Liver (tissue), 9 donors: ENCODE data around the gene NR4A1. TPM values are rescaled to one million over a fixed set of nuclear protein-coding genes. Genes with fewer than 3 reads are reported as not detected.

Source experiments
- DNase-seq: peaks from one replicate; pipeline ENCODE4 v3.0.0-alpha.2; 2017; ENCODE audit warnings: low spot score
- H3K27ac ChIP-seq, 2 donors: one replicate each; pipeline ENCODE4 v1.7.0; 2013; ENCODE audit warnings: inconsistent platforms in 2 of 2, low read length in 2 of 2, control low read depth in 1 of 2, low read depth in 1 of 2, mild to moderate bottlenecking in 1 of 2
- H3K27me3 ChIP-seq, 4 donors: one replicate each; pipeline versions ENCODE4 v1.6.1 to v1.7.0; 2013; ENCODE audit warnings: low read length in 3 of 4, inconsistent platforms in 1 of 4, mild to moderate bottlenecking in 1 of 4, moderate library complexity in 1 of 4; ENCODE audit not compliant: control insufficient read depth in 4 of 4, insufficient read depth in 4 of 4
- H3K36me3 ChIP-seq, 4 donors: one replicate each; pipeline versions ENCODE4 v1.6.1 to v1.7.0; 2013; ENCODE audit warnings: low read length in 3 of 4, mild to moderate bottlenecking in 3 of 4, low read depth in 1 of 4, moderate library complexity in 1 of 4; ENCODE audit not compliant: control insufficient read depth in 4 of 4, insufficient read depth in 3 of 4
- H3K4me1 ChIP-seq, 4 donors: one replicate each; pipeline versions ENCODE4 v1.6.1 to v1.7.0; 2013; ENCODE audit warnings: low read length in 3 of 4, mild to moderate bottlenecking in 3 of 4, moderate library complexity in 1 of 4; ENCODE audit not compliant: control insufficient read depth in 4 of 4, insufficient read depth in 4 of 4
- H3K4me3 ChIP-seq, 3 donors: one replicate each; pipeline versions ENCODE4 v1.6.1 to v1.7.0; 2013; ENCODE audit warnings: low read length in 3 of 3, control low read depth in 1 of 3, low read depth in 1 of 3, mild to moderate bottlenecking in 1 of 3
- H3K9ac ChIP-seq, 2 donors: one replicate each; pipeline ENCODE4 v1.7.0; 2013; ENCODE audit warnings: low read length in 2 of 2, mild to moderate bottlenecking in 2 of 2, moderate library complexity in 2 of 2, control low read depth in 1 of 2, low read depth in 1 of 2
- H3K9me3 ChIP-seq, 4 donors: one replicate each; pipeline versions ENCODE4 v1.6.1 to v1.7.0; 2013; ENCODE audit warnings: low read length in 3 of 4; ENCODE audit not compliant: control insufficient read depth in 4 of 4
- ATF3 ChIP-seq: IDR thresholded peaks from 2 replicates; pipeline ENCODE4 v1.6.1; 2016; ENCODE audit warnings: antibody characterized with exemption
- CTCF ChIP-seq: fragments of 150-350 bp; IDR thresholded peaks from 2 replicates; pipeline ENCODE4 v1.5.1; 2017; ENCODE audit warnings: improper control_type of control experiment, low read depth, low read length; ENCODE audit not compliant: missing input control
- EGR1 ChIP-seq, 2 donors: IDR thresholded peaks; 2 replicates each; pipeline ENCODE4 v1.6.1; 2016 to 2018; ENCODE audit warnings: antibody characterized with exemption in 2 of 2, low read depth in 2 of 2
- FOXA1 ChIP-seq: IDR thresholded peaks from 2 replicates; pipeline ENCODE4 v1.6.1; 2016; ENCODE audit warnings: antibody characterized with exemption
- FOXA2 ChIP-seq: IDR thresholded peaks from 2 replicates; pipeline ENCODE4 v1.6.1; 2016; ENCODE audit warnings: antibody characterized with exemption
- GABPA ChIP-seq, 2 donors: IDR thresholded peaks in 1 of 2; conservative IDR thresholded peaks in 1 of 2; 2 replicates each; pipeline ENCODE4 v1.6.1; 2016; ENCODE audit warnings: antibody characterized with exemption in 2 of 2, mild to moderate bottlenecking in 1 of 2, moderate library complexity in 1 of 2
- HNF4A ChIP-seq, 2 donors: conservative IDR thresholded peaks; 2 replicates each; pipeline ENCODE4 v1.6.1; 2016; ENCODE audit warnings: antibody characterized with exemption in 2 of 2, mild to moderate bottlenecking in 2 of 2
- HNF4G ChIP-seq: IDR thresholded peaks from 2 replicates; pipeline ENCODE4 v1.6.1; 2016; ENCODE audit warnings: antibody characterized with exemption
- JUND ChIP-seq, 2 donors: IDR thresholded peaks; 2 replicates each; pipeline ENCODE4 v1.6.1; 2016; ENCODE audit warnings: antibody characterized with exemption in 2 of 2
- MAX ChIP-seq: IDR thresholded peaks from 2 replicates; pipeline ENCODE4 v1.6.1; 2016; ENCODE audit warnings: antibody characterized with exemption
- NR2F2 ChIP-seq: IDR thresholded peaks from 2 replicates; pipeline ENCODE4 v1.6.1; 2016; ENCODE audit warnings: antibody characterized with exemption
- RAD21 ChIP-seq, 2 donors: IDR thresholded peaks; 2 replicates each; pipeline ENCODE4 v1.6.1; 2016; ENCODE audit warnings: antibody characterized with exemption in 2 of 2, mild to moderate bottlenecking in 2 of 2
- REST ChIP-seq: IDR thresholded peaks from 2 replicates; pipeline ENCODE4 v1.6.1; 2016; ENCODE audit warnings: antibody characterized with exemption, mild to moderate bottlenecking
- RXRA ChIP-seq, 2 donors: IDR thresholded peaks; 2 replicates each; pipeline ENCODE4 v1.6.1; 2017 to 2018; ENCODE audit warnings: antibody characterized with exemption in 2 of 2, mild to moderate bottlenecking in 1 of 2
- SP1 ChIP-seq: IDR thresholded peaks from 2 replicates; pipeline ENCODE4 v1.6.1; 2018; ENCODE audit warnings: antibody characterized with exemption, mild to moderate bottlenecking
- TAF1 ChIP-seq: conservative IDR thresholded peaks from 2 replicates; pipeline ENCODE4 v1.6.1; 2016; ENCODE audit warnings: antibody characterized with exemption, mild to moderate bottlenecking
- YY1 ChIP-seq: IDR thresholded peaks from 2 replicates; pipeline ENCODE4 v1.6.1; 2016; ENCODE audit warnings: antibody characterized with exemption, mild to moderate bottlenecking
- ZBTB33 ChIP-seq: IDR thresholded peaks from 2 replicates; pipeline ENCODE4 v1.6.1; 2016; ENCODE audit warnings: antibody characterized with exemption
- WGBS: extraction: QIAGEN DNeasy Blood & Tissue Kit; methylation state at CpG from one replicate; pipeline ENCODE4 v1.1.7; 2013; 5-methylcytosine and 5-hydroxymethylcytosine counted together
- polyA plus RNA-seq, 2 donors: library from polyadenylated mRNA; stranded (reverse) in 1 of 2; unstranded in 1 of 2; fragments of 200-250 nt in 1 of 2; fragments of >200 nt in 1 of 2; fragmentation: Nextera tagmentation in 1 of 2; extraction: Ambion mirVana in 1 of 2; gene quantifications; one replicate each; pipeline versions ENCODE4 v1.2.1 to v1.2.3, GENCODE V29; 2013 to 2015
- total RNA-seq, 2 donors: library from RNA; depleted of rRNA; stranded (reverse); fragments of >200 nt; gene quantifications; one replicate each; pipeline ENCODE4 v1.2.3, GENCODE V29; 2014
- donor health status: healthy.
- donor health status: healthy.
- donor health status: healthy.
- donor health status: healthy.
- donor health status: healthy.

The NR4A1 gene
- total and polyA plus RNA-seq, 4 donors: 0.79 to 5.8 (median 3.4) TPM

GRCh38 chr12:52073531-52074381, 22.5 kb downstream of the NR4A1 start:
- peaks cover 5 to 46% (median 26%) of the 10 kb centered on the region in 4 donors for H3K36me3 ChIP-seq
- H3K9ac ChIP-seq: no peak overlapping the region
- H3K27me3 ChIP-seq: no peaks in the 10 kb centered on the region
- 85% methylated on average over 23 of the region's 23 CpGs for WGBS
- TF ChIP-seq GABPA (IDR thresholded peaks at IDR 0.05 in 1 of 2, conservative IDR thresholded peaks at IDR 0.05 in 1 of 2) (no peak), EGR1 (IDR thresholded peaks at IDR 0.05; ENCODE audit: low read depth in 2 of 2) (no peak), TAF1 (no peak), FOXA1 (no peak), CTCF (no peak), JUND (IDR thresholded peaks at IDR 0.05) (no peak), ATF3 (no peak), RXRA (IDR thresholded peaks at IDR 0.05) (no peak), FOXA2 (no peak), ZBTB33 (no peak), MAX (no peak), HNF4G (no peak), NR2F2 (no peak)
- DNase-seq: no peak
- H3K9me3 ChIP-seq: no peaks in the 10 kb centered on the region
- H3K4me1 ChIP-seq: peaks cover 4 to 41% (median 28%) of the 10 kb centered on the region in 4 donors
- no peak overlapping the region for H3K4me3 ChIP-seq
- H3K27ac ChIP-seq: no peak overlapping the region

GRCh38 chr12:52074971-52075724, 23.9 kb downstream of the NR4A1 start:
- no peaks in the 10 kb centered on the region for H3K27me3 ChIP-seq
- no peak overlapping the region for H3K9ac ChIP-seq
- DNase-seq: no peak
- peaks cover 5 to 48% (median 28%) of the 10 kb centered on the region in 4 donors for H3K36me3 ChIP-seq
- H3K9me3 ChIP-seq: no peaks in the 10 kb centered on the region
- peaks cover 4 to 35% (median 23%) of the 10 kb centered on the region in 4 donors for H3K4me1 ChIP-seq
- no peak overlapping the region for H3K27ac ChIP-seq
- H3K4me3 ChIP-seq: no peak overlapping the region
- 83% methylated on average over 3 of the region's 3 CpGs for WGBS
- TF ChIP-seq CTCF (no peak), YY1 (no peak), MAX (no peak), EGR1 (IDR thresholded peaks at IDR 0.05; ENCODE audit: low read depth in 2 of 2) (no peak), HNF4A (conservative IDR thresholded peaks at IDR 0.05) (no peak), RAD21 (IDR thresholded peaks at IDR 0.05) (no peak), FOXA1 (no peak), SP1 (no peak), REST (no peak), ATF3 (no peak), HNF4G (no peak), TAF1 (no peak), NR2F2 (no peak)
